Chondrocyte (in vitro differentiated cells): ENCODE data around the gene MPL. TPM values are rescaled to one million over a fixed set of nuclear protein-coding genes. Genes with fewer than 3 reads are reported as not detected.
A peak's percentile ranks its signal among the peaks of the same experiment; 100 is the strongest.

Source experiments
- DNase-seq: peaks from one replicate; pipeline ENCODE4 v3.0.0; 2021; ENCODE audit warnings: mixed read lengths, low spot score
- H3K27ac Mint-ChIP-seq: one replicate; pipeline ENCODE4 v1.8.0; 2021; ENCODE audit warnings: mild to moderate bottlenecking, moderate library complexity, mixed read lengths; ENCODE audit not compliant: unreplicated experiment
- H3K27me3 Mint-ChIP-seq: 2 replicates; pipeline ENCODE4 v1.8.0; 2021; ENCODE audit warnings: low read depth, mixed read lengths
- H3K36me3 Mint-ChIP-seq: 2 replicates; pipeline ENCODE4 v1.8.0; 2021; ENCODE audit warnings: low read depth, mixed read lengths
- H3K4me1 Mint-ChIP-seq: 2 replicates; pipeline ENCODE4 v1.8.0; 2021; ENCODE audit warnings: low read depth, mild to moderate bottlenecking, mixed read lengths
- H3K4me3 Mint-ChIP-seq: one replicate; pipeline ENCODE4 v1.8.0; 2021; ENCODE audit warnings: mild to moderate bottlenecking, moderate library complexity, mixed read lengths; ENCODE audit not compliant: unreplicated experiment
- H3K9me3 Mint-ChIP-seq: 2 replicates; pipeline ENCODE4 v1.8.0; 2021; ENCODE audit warnings: low read depth, mixed read lengths
- CTCF ChIP-seq: fragments of 200-600 bp; sonication (generic); IDR thresholded peaks from 2 replicates; pipeline ENCODE4 v1.5.0; 2021; ENCODE audit warnings: antibody characterized with exemption, mild to moderate bottlenecking, moderate library complexity
- total RNA-seq: library from RNA; stranded (reverse); gene quantifications from 3 replicates; pipeline ENCODE4 v1.2.1, GENCODE V29; 2021

The MPL gene
- total RNA-seq, 1 donor from 2014 or later = not detected

DNA sequence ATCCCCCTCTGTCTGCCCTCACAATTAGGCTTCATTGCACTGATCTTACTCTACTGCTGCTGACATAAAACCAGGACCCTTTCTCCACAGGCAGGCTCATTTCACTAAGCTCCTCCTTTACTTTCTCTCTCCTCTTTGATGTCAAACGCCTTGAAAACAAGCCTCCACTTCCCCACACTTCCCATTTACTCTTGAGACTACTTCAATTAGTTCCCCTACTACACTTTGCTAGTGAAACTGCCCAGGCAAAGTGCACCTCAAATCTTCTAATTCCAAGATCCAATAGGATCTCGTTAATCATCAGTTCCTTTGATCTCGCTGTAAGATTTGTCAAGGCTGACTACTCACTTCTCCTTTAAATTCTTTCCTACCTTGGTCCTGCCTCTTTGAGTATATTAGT, 15.3 kb downstream of the MPL start:
- Mint-ChIP-seq H3K36me3 (no peaks in the 10 kb centered on the region), H3K9me3 (no peaks in the 10 kb centered on the region), H3K27me3 (no peaks in the 10 kb centered on the region), H3K4me3 (no peak overlapping the region), H3K27ac (no peak overlapping the region), H3K4me1 (peaks cover 20% of the 10 kb centered on the region)
- TF ChIP-seq CTCF = no peak
- no peak for DNase-seq

- H3K27me3 Mint-ChIP-seq = no peaks in the 10 kb centered on the region
- H3K27ac Mint-ChIP-seq = no peak overlapping the region
- no peak overlapping the region for H3K4me3 Mint-ChIP-seq
- H3K9me3 Mint-ChIP-seq = no peaks in the 10 kb centered on the region
- H3K4me1 Mint-ChIP-seq = peaks cover 25% of the 10 kb centered on the region
- DNase-seq = no peak
- no peaks in the 10 kb centered on the region for H3K36me3 Mint-ChIP-seq
- TF ChIP-seq CTCF = no peak
These were observed 16.9 kb downstream of the MPL start for GRCh38 chr1:43354471-43354870.

DNA sequence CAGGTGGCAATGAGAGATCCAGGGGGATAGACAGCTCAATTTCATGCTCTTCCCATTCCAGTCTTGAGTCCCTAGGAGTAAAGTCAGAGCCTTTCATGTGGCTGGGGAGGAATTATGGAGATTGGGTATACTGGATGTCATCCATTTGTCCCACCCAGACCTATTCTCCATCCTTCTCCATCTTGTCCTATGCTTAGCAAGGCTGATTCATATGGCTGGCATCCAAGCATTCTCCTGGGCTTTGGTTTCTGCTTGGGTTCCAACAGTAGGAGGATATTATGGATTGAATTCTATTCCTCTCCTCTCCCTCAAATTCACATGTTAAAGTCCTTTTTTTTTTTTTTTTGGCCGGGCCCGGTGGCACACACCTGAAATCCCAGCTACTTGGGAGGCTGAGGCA, 17.3 kb downstream of the MPL start:
- Mint-ChIP-seq H3K4me3 (no peak overlapping the region), H3K4me1 (peaks cover 25% of the 10 kb centered on the region), H3K9me3 (no peaks in the 10 kb centered on the region), H3K27ac (no peak overlapping the region), H3K36me3 (no peaks in the 10 kb centered on the region), H3K27me3 (no peaks in the 10 kb centered on the region)
- no peak for TF ChIP-seq CTCF
- no peak for DNase-seq

- no peak for DNase-seq
- H3K27ac Mint-ChIP-seq = no peak overlapping the region
These were observed 19.6 kb downstream of the MPL start for GRCh38 chr1:43357251-43357650.

DNA sequence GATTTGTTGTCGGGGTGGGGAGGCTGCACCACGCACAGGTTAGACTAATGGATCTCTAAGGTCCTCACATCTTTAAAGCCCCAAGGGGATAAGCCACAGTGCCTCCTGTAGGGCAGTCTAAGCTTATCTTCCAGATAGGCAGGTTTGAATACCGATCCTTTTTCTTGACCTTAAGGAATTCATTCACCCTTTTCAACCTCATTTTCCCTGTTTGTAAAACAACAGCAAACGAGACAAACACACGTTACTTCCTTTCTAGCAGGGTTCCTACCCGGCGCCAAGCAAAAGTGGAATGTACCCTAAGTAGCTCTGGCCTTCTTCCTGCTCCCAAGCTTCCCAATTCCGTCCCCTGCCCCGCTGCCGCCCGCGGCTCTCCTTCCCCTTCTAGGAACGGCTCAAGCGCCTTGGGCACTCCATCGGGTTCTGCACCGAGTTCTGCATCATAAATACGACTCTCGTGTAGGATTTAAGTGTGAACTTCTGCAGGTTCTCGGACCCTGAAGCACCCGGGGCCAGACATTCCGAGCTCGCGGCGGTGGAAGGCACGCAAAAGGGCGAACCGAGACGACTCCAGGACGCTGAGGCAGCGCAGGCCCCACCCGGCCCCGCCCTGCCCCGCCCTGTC, 20.6 kb downstream of the MPL start:
- Mint-ChIP-seq H3K4me3 (peak overlapping the region; percentile 85), H3K4me1 (peaks cover 40% of the 10 kb centered on the region), H3K27ac (peak overlapping the region; percentile 95), H3K27me3 (no peaks in the 10 kb centered on the region), H3K36me3 (peaks cover 13% of the 10 kb centered on the region), H3K9me3 (no peaks in the 10 kb centered on the region)
- DNase-seq = no peak
- peak; percentile 74 for TF ChIP-seq CTCF

More at GRCh38 chr1:43357251-43357650, 19.6 kb downstream of the MPL start:
- TF ChIP-seq CTCF = no peak
- Mint-ChIP-seq H3K4me1 (peaks cover 40% of the 10 kb centered on the region), H3K36me3 (peaks cover 9% of the 10 kb centered on the region), H3K27me3 (no peaks in the 10 kb centered on the region), H3K9me3 (no peaks in the 10 kb centered on the region), H3K4me3 (no peak overlapping the region)
